GM11168 (cell line): Measurements from ENCODE around the gene HHAT.

ENCODE experiments used
- in situ Hi-C: fragments of 300-500 bp; cut with MboI; formaldehyde crosslinking; loops from one replicate; pipeline ENCODE4 v1.12.0; 2022; ENCODE audit warnings: low sequenced_read_pairs; ENCODE audit not compliant: unreplicated experiment

HHAT gene

DNA sequence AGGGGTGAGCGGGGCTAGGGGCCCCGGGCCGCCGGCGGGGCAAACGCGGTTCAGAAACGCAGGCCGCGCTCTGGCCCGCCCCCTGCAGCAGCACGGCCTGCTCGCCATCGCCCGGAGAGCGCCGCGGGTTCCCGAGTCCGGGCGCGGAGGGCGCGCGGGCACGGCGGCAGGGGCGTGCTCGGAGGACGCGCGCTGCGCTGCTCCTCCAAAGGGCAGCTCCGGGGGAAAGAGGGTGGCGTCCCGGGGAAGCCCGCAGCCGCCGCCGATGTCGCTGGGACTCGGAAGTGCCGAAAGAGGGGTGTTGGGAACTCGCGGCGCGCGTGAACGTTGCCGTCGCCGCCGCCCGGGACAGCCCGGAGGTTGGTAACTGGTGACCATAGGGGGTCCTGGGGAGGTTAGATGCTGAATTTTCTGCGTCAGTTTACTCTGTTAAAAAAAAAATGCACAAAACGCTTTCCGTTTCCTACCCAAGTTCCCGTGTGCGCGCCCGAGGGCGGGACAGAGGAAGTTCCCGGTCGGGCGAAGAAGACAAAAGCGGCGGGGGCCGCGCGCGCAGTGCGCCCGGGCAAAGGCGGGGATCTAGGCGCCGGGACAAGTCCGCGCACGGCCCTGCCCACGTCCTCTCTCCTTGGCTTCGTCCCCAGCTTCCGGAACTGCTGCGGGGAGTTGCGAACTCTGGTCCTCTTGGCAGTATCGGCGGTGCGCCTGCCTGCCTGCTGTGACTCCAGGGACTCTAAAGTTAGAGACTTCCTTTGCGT, at the start of gene HHAT:
Gene HHAT (plus strand): TSS at position 157 of the 758 bp plus-strand sequence. CDS start 20,074 bp downstream, outside the sequence.
- in situ Hi-C loops = no loop called here

DNA sequence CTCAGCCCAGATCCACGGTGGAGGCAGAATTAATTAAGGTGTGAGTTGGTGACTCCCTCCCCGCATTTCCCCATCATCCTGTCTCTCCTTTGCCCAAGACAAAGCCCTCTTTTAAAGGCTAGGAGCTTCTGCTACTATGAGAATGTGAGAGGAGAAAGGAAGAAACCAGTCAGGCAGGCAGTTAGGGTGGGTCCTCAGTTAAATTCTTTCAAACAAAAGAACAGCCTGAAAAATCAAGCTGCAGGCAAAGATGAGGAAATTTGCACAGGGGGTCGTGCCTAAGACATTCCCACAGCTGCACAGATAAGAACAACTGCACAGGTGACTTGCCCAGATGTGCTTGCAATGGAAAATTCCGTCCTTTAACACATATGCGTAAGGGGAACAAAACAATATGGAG, 48.5 kb upstream of the HHAT start:
- in situ Hi-C loops = no loop called here

- in situ Hi-C loops = no loop called here
These were observed 40.6 kb upstream of the HHAT start for GRCh38 chr1:210288116-210288515.

GRCh38 chr1:210289248-210289647, 39.5 kb upstream of the HHAT start:
- in situ Hi-C loops = no loop called here

GRCh38 chr1:210291081-210291764, 37.5 kb upstream of the HHAT start:
- in situ Hi-C loops = loop anchor here (10.0 kb wide), 1 partner anchor 136 kb away; no protein-coding TSS in a partner anchor

GRCh38 chr1:210291786-210292230, 36.9 kb upstream of the HHAT start:
- in situ Hi-C loops = loop anchor here (10.0 kb wide), 1 partner anchor 137 kb away; no protein-coding TSS in a partner anchor

DNA sequence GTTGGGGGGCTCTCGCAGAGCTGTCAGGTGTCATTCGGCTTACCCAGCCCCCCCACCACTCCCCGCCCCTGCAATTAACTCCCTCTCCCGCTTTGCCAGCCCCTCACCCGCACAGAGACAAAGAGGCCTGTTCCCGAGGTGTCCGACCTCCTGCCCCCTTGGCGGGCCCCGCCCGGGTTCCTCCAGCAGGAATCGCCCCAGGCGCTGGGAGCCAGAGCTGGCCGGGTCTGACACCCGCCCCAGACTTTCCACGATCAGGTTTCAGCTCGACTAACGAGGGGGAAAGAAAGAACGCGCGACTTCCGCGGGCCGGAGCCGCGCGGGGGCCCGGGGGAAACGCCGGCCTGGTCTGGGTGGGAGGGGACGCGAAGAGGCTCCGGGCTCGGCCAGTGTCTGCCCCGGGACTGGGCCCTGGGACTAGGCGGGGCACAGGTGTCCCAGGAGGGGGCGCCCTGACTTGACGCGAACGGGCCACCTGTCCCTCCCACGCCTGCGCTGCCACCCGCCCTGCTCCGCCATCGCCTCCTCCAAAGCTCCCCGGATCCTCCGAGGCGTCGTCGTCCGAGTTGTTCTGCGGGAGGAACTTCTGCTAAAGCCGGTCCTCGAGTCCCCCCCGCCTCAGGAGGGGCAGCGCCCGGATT, 36.4 kb upstream of the HHAT start:
- in situ Hi-C loops = loop anchor here (10.0 kb wide), 1 partner anchor 138 kb away; no protein-coding TSS in a partner anchor

- in situ Hi-C loops = loop anchor here (10.0 kb wide), 1 partner anchor 138 kb away; no protein-coding TSS in a partner anchor
These were observed 35.5 kb upstream of the HHAT start for GRCh38 chr1:210293171-210293607.

DNA sequence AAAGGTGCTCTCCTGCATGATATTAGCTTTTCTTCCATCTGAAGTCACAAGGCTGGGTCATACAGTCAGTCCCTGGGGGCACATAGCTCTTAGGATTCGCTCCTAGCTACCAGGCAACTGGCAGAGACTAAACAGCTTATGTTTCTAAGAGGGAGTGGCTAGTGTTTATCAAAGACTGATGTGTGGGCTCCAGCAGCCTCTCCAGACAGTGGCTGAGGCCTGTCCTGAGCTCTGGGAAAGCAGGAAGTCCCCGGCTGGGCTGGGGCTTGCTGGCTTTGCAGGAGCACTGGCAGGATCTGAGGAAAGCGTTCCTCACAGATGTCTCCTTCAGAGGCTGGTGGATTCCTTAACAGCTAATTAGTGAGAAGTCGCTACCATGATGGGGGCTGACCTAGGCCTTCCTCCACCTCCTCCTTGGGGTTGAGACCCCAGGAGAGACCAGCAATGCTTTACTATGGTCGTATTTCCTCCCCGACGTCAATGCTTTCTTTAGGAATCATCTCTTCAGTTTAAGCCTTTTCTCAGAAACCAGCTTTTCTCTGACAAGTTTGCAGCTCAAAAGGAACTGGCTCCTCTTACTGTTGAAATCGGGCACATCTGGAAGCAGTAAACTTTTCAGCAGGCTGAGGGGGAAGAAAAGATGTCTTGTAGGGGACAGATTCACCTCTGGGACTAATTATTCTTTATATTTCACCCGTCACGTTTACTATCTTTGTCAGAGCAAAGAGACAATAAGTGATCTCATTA, 33.5 kb upstream of the HHAT start:
- in situ Hi-C loops = loop anchor here (10.0 kb wide), 1 partner anchor 140 kb away; no protein-coding TSS in a partner anchor

DNA sequence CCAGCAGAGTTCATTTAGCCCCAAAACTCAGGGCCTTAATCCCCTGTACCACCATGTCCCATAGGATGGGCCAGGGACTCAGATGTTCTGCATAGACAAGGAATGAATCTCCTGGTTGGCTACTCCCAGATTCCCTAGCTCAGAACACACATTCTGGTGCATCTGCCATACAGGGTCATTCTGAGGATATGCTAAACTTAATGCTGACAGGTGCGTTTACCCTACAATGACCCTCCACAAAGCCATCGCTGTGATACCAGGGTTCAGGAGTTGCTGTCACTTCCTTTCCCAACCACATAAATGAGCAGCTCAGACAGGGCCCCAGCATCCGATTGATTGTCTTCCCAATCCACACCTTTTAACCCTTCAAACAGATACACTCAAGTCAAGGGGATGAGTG, 32.0 kb upstream of the HHAT start:
- in situ Hi-C loops = loop anchor here (10.0 kb wide), 1 partner anchor 142 kb away; no protein-coding TSS in a partner anchor

GRCh38 chr1:210298296-210298695, 30.4 kb upstream of the HHAT start:
- in situ Hi-C loops = loop anchor here (10.0 kb wide), 1 partner anchor 143 kb away; no protein-coding TSS in a partner anchor

- in situ Hi-C loops = loop anchor here (10.0 kb wide), 1 partner anchor 144 kb away; no protein-coding TSS in a partner anchor
These were observed 29.8 kb upstream of the HHAT start for GRCh38 chr1:210298936-210299335.

DNA sequence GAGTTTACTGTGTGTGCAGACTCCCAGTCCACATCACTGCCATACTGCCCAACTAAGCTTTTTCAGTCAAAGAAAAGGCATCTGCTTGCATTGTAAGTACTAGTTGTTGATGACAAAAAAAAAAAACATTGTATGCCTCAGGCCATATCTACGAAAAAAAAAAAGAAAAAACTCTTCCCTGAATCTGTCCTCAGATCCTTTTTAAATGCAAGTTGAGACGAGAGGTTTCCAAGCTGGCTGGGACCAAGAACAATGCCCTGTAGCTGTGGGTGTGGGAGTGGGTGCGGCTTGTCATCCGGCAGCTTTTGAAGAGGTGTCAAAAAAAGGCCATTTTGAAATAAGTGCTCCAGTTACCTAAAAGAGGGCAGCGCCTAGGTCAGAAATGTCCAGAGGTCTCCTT, 29.2 kb upstream of the HHAT start:
- in situ Hi-C loops = loop anchor here (10.0 kb wide), 1 partner anchor 145 kb away; no protein-coding TSS in a partner anchor

DNA sequence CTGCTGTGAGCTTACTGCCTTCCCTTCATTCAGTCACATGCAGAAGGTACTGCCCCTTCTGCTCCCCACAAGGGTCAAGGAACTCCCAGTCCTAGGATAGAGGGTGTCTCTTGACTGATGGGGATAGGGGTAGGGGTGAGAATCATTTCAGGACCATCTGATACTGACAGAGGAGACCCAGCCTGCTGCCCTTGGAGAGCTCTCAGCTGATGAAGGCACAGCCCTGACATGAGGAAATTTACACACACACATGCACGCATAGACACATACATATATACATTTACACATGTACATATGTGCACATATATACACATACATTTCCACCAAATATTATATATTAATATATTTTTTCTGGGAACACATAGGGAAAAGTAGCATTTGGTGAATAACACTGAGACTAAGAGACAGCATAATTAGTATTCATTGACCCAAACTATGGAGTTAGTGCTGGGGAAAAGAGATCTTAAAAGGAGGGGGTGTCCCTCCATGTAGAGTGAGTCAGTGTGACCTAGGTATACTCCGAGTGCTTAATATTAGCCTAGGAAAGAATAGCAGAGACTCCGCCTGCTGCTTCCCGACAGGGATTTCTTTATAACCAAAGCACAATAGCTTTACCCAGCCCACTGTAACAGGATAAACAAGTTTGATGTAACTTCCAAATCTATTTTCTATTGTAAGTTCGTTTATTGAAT, 27.6 kb upstream of the HHAT start:
- in situ Hi-C loops = loop anchor here (25.0 kb wide), 1 partner anchor 439 kb away; no protein-coding TSS in a partner anchor

DNA sequence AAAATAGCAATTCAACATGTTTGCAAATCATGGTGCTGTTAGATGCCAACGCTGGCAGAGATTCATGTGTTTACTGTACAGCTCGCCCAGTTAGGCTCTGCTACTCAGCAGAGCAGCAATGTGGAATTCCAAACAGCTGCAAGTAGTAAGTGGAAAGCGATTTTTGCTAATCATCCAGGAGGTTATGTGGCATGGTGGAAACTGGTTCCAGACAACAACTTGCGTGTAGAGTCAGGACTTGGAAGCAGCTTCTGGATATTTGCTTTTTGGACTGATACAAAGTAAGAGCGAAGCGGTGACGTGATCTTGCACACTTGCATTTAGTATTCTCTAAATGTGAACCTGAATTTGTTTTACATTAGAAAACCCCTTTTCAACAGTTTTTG, 27.1 kb upstream of the HHAT start:
- in situ Hi-C loops = loop anchor here (25.0 kb wide), 1 partner anchor 439 kb away; no protein-coding TSS in a partner anchor

DNA sequence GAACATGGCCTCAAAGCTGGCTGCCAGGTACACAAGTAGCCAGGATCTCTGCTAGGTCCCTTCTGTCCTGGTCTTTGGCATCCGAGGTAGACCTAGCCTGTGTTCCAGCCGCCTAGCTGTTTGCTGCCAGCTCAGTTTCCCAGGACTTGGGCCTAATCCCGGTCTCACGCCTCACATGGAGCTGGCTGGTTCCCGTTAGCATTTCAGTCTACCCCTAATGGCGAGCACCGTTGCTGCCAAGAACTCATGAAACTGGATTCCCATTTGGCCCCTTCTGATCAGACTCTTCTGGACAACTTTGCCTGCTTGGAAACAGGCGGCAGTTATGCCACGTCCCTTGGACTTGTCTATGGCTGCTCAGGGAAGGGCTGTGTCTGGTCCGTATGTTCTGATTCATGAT, 26.2 kb upstream of the HHAT start:
- in situ Hi-C loops = loop anchor here (25.0 kb wide), 1 partner anchor 440 kb away; no protein-coding TSS in a partner anchor

DNA sequence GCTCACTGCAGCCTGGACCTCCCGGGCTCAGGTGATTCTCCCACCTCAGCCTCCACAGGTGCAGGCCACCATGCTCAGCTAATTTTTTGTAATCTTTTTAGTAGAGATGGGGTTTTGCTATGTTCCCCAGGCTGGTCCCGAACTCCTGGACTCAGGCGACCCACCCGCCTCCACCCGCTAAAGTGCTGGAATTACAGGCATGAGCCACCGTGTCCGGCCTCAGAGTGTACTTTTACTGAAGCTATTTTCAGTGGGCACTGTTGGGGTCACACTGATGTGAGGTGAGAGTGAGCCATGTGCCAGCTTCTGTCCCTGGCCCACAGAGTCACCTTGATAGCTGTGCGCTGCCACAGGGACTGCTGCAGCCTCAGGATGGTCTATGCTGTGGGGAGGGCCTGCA, 25.3 kb upstream of the HHAT start:
- in situ Hi-C loops = loop anchor here (25.0 kb wide), 1 partner anchor 441 kb away; no protein-coding TSS in a partner anchor

- in situ Hi-C loops = loop anchor here (10.0 to 25.0 kb wide), 2 partner anchors 166 to 448 kb away; no protein-coding TSS in a partner anchor
These were observed 18.0 kb upstream of the HHAT start for GRCh38 chr1:210310562-210311153.
